ENCODE measurements around the gene SUN3. TPM values are rescaled to one million over a fixed set of nuclear protein-coding genes. Genes with fewer than 3 reads are reported as not detected.
"Not testable (repeated sequence)": the region's sequence is repeated elsewhere in the genome, so short reads cannot be mapped to it uniquely, and the experiment has no call there.

SUN3 gene
- total and polyA plus RNA-seq, 2 of the 13 experiments (the other 11 are each of a cell fraction or from before 2014, with no cell fraction given): not detected

DNA sequence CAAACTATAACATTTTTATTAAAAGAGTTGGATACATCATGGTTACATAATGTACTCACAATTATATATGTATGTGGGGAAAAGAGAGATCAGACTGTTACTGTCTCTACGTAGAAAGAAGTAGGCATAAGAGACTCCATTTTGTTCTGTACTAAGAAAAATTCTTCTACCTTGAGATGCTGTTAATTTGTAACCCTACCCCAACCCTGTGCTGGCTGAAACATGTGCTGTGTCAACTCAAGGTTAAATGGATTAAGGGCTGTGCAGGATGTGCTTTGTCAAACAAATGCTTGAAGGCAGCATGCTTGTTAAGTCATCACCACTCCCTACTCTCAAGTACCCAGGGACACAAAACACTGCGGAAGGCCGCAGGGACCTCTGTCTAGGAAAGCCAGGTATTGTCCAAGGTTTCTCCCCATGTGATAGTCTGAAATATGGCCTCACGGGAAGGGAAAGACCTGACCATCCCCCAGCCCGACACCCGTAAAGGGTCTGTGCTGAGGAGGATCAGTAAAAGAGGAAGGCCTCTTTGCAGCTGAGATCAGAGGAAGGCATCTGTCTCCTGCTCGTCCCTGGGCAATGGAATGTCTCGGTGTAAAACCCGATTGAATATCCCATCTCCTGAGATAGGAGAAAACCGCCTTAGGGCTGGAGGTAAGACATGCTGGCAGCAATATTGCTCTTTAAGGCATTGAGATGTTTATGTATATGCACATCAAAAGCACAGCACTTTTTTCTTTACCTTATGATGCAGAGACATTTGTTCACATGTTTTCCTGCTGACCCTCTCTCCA, 39.1 kb downstream of the SUN3 start (continued):
- 0 out of 2 replicates have a peak, but pooled peaks have one; percentile 24 for TF ChIP-seq RCOR2 (CRISPR knock-in tag; IDR thresholded peaks at IDR 0.05)
- TF ChIP-seq, protein P1, sequence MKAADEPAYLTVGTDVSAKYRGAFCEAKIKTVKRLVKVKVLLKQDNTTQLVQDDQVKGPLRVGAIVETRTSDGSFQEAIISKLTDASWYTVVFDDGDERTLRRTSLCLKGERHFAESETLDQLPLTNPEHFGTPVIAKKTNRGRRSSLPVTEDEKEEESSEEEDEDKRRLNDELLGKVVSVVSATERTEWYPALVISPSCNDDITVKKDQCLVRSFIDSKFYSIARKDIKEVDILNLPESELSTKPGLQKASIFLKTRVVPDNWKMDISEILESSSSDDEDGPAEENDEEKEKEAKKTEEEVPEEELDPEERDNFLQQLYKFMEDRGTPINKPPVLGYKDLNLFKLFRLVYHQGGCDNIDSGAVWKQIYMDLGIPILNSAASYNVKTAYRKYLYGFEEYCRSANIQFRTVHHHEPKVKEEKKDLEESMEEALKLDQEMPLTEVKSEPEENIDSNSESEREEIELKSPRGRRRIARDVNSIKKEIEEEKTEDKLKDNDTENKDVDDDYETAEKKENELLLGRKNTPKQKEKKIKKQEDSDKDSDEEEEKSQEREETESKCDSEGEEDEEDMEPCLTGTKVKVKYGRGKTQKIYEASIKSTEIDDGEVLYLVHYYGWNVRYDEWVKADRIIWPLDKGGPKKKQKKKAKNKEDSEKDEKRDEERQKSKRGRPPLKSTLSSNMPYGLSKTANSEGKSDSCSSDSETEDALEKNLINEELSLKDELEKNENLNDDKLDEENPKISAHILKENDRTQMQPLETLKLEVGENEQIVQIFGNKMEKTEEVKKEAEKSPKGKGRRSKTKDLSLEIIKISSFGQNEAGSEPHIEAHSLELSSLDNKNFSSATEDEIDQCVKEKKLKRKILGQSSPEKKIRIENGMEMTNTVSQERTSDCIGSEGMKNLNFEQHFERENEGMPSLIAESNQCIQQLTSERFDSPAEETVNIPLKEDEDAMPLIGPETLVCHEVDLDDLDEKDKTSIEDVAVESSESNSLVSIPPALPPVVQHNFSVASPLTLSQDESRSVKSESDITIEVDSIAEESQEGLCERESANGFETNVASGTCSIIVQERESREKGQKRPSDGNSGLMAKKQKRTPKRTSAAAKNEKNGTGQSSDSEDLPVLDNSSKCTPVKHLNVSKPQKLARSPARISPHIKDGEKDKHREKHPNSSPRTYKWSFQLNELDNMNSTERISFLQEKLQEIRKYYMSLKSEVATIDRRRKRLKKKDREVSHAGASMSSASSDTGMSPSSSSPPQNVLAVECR (CRISPR knock-in tag; IDR thresholded peaks at IDR 0.05; ENCODE audit: borderline replicate concordance): peak; percentile 30; the same call in 1 of the 2 replicates
- peak; percentile 45; the same call in 1 of the 2 replicates for TF ChIP-seq FOXK1 (CRISPR knock-in tag; IDR thresholded peaks at IDR 0.05; ENCODE audit: borderline replicate concordance, low read depth)
- TF ChIP-seq MEIS2 (CRISPR knock-in tag; IDR thresholded peaks at IDR 0.05): 0 out of 2 replicates have a peak, but pooled peaks have one; percentile 41
- TF ChIP-seq HNF1A (IDR thresholded peaks at IDR 0.05; ENCODE audit: low read depth): peak; percentile 52; the same call in 1 of the 2 replicates
- TF ChIP-seq HNF1A (CRISPR knock-in tag; IDR thresholded peaks at IDR 0.05; ENCODE audit: borderline replicate concordance): peak; percentile 81; the same call in 1 of the 2 replicates
- peak; percentile 77; the same call in 1 of the 2 replicates for TF ChIP-seq ZBTB39 (CRISPR knock-in tag; IDR thresholded peaks at IDR 0.05)
- TF ChIP-seq ZNF292 (CRISPR knock-in tag; IDR thresholded peaks at IDR 0.05; ENCODE audit: borderline replicate concordance, low read depth): peak; percentile 33; the same call in 1 of the 2 replicates
- TF ChIP-seq HDAC1 (CRISPR knock-in tag; IDR thresholded peaks at IDR 0.05): peak; percentile 61
- TF ChIP-seq EP300 (IDR thresholded peaks at IDR 0.05; ENCODE audit: low read depth in 2 of 2, low read length in 2 of 2): not testable (repeated sequence)
- 0 out of 2 replicates have a peak, but pooled peaks have one; percentile 29 for TF ChIP-seq EP300 (CRISPR knock-in tag; IDR thresholded peaks at IDR 0.05; ENCODE audit: borderline replicate concordance)
- TF ChIP-seq HMG20A (CRISPR knock-in tag; IDR thresholded peaks at IDR 0.05; ENCODE audit: borderline replicate concordance): peak; percentile 71; the same call in 1 of the 2 replicates
- peak; percentile 90 for TF ChIP-seq RARA (CRISPR knock-in tag; IDR thresholded peaks at IDR 0.05)
- TF ChIP-seq KLF16 (CRISPR knock-in tag; IDR thresholded peaks at IDR 0.05): 0 out of 4 replicates have a peak, but pooled peaks of 1 of the 2 experiments have one; percentile 21
- peak; percentile 74; the same call in 1 of the 2 replicates for TF ChIP-seq SIX1 (CRISPR knock-in tag; IDR thresholded peaks at IDR 0.05; ENCODE audit: borderline replicate concordance)
- TF ChIP-seq FOXA3 (CRISPR knock-in tag; IDR thresholded peaks at IDR 0.05): peak; percentile 74
- TF ChIP-seq SALL1 (CRISPR knock-in tag; IDR thresholded peaks at IDR 0.05): peak; percentile 45
- peak; percentile 35; the same call in 1 of the 3 replicates for TF ChIP-seq MXI1 (IDR thresholded peaks at IDR 0.05; ENCODE audit: borderline replicate concordance, low read depth, low read length)

Measured in HepG2 (cell line).